ENCODE measurements around the gene HEPACAM.

GRCh38 chr11:124890151-124890550, 45.7 kb downstream of the HEPACAM start:
- TF ChIP-seq, protein P1, sequence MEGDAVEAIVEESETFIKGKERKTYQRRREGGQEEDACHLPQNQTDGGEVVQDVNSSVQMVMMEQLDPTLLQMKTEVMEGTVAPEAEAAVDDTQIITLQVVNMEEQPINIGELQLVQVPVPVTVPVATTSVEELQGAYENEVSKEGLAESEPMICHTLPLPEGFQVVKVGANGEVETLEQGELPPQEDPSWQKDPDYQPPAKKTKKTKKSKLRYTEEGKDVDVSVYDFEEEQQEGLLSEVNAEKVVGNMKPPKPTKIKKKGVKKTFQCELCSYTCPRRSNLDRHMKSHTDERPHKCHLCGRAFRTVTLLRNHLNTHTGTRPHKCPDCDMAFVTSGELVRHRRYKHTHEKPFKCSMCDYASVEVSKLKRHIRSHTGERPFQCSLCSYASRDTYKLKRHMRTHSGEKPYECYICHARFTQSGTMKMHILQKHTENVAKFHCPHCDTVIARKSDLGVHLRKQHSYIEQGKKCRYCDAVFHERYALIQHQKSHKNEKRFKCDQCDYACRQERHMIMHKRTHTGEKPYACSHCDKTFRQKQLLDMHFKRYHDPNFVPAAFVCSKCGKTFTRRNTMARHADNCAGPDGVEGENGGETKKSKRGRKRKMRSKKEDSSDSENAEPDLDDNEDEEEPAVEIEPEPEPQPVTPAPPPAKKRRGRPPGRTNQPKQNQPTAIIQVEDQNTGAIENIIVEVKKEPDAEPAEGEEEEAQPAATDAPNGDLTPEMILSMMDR (IDR thresholded peaks at IDR 0.05): no peak
- TF ChIP-seq POLR2A (IDR thresholded peaks at IDR 0.05): no peak
